NCI-H748 treated with DMSO at 0.1 percent for 48 hours (cell line): ENCODE measurements around the gene OLFML2B.
"Not testable (repeated sequence)": the region's sequence is repeated elsewhere in the genome, so short reads cannot be mapped to it uniquely, and the experiment has no call there.

Experiments
- DNase-seq: peaks from one replicate; lab custom pipeline; 2025; lab: John Stamatoyannopoulos, UW

Gene OLFML2B

GRCh38 chr1:162023547-162024501 lies at the start of gene OLFML2B:
OLFML2B (minus strand) TSS chr1:162023869; CDS start chr1:162023430, 439 bp downstream.
- DNase-seq, result peak; percentile 31

GRCh38 chr1:162072740-162073139 lies 49.1 kb upstream of the OLFML2B start:
- DNase-seq, result no peak

GRCh38 chr1:162070825-162071224 lies 47.2 kb upstream of the OLFML2B start:
- DNase-seq, result no peak

GRCh38 chr1:162070094-162070748 lies 46.6 kb upstream of the OLFML2B start:
- no peak for DNase-seq

- peak; percentile 31 for DNase-seq
Observed at GRCh38 chr1:162069334-162070093, 45.8 kb upstream of the OLFML2B start, which contains the start of gene NOS1AP. NOS1AP (plus strand) TSS chr1:162069691; CDS start chr1:162070178, 487 bp downstream.

GRCh38 chr1:162068301-162068700 lies 44.6 kb upstream of the OLFML2B start:
- no peak for DNase-seq

- no peak for DNase-seq
Observed at GRCh38 chr1:162067466-162067865, 43.8 kb upstream of the OLFML2B start.

GRCh38 chr1:162066836-162067235 lies 43.2 kb upstream of the OLFML2B start:
- not testable (repeated sequence) for DNase-seq

- DNase-seq, result no peak
Observed at GRCh38 chr1:162065016-162065415, 41.3 kb upstream of the OLFML2B start.

GRCh38 chr1:162062542-162063015 lies 38.9 kb upstream of the OLFML2B start:
- DNase-seq, result no peak

- no peak for DNase-seq
Observed at GRCh38 chr1:162060314-162060713, 36.6 kb upstream of the OLFML2B start.

GRCh38 chr1:162059721-162060120 lies 36.1 kb upstream of the OLFML2B start:
- no peak for DNase-seq

GRCh38 chr1:162056579-162056978 lies 32.9 kb upstream of the OLFML2B start:
- no peak for DNase-seq

- peak; percentile 51 for DNase-seq
Observed at GRCh38 chr1:162056043-162056442, 32.4 kb upstream of the OLFML2B start.

- DNase-seq, result no peak
Observed at GRCh38 chr1:162055062-162055461, 31.4 kb upstream of the OLFML2B start.

GRCh38 chr1:162053949-162054348 lies 30.3 kb upstream of the OLFML2B start:
- not testable (repeated sequence) for DNase-seq

GRCh38 chr1:162046921-162047320 lies 23.3 kb upstream of the OLFML2B start:
- DNase-seq, result no peak

- DNase-seq, result no peak
Observed at GRCh38 chr1:162042361-162042760, 18.7 kb upstream of the OLFML2B start.

- DNase-seq, result no peak
Observed at GRCh38 chr1:162040657-162041056, 17.0 kb upstream of the OLFML2B start.

GRCh38 chr1:162040001-162040400 lies 16.3 kb upstream of the OLFML2B start:
- DNase-seq, result no peak

GRCh38 chr1:162038624-162039023 lies 15.0 kb upstream of the OLFML2B start:
- no peak for DNase-seq

GRCh38 chr1:162036163-162036562 lies 12.5 kb upstream of the OLFML2B start:
- no peak for DNase-seq
